Middle frontal gyrus (tissue), 1 donor: ENCODE measurements around the gene SFTA2.
A peak's percentile ranks its signal among the peaks of the same experiment; 100 is the strongest.
"Not testable (repeated sequence)": the region's sequence is repeated elsewhere in the genome, so short reads cannot be mapped to it uniquely, and the experiment has no call there.

Experiments
- DNase-seq: peaks from one replicate; pipeline ENCODE4 v3.0.0-alpha.2; 2015; ENCODE audit warnings: low spot score; ENCODE audit errors: extremely low spot score

The SFTA2 gene

DNA sequence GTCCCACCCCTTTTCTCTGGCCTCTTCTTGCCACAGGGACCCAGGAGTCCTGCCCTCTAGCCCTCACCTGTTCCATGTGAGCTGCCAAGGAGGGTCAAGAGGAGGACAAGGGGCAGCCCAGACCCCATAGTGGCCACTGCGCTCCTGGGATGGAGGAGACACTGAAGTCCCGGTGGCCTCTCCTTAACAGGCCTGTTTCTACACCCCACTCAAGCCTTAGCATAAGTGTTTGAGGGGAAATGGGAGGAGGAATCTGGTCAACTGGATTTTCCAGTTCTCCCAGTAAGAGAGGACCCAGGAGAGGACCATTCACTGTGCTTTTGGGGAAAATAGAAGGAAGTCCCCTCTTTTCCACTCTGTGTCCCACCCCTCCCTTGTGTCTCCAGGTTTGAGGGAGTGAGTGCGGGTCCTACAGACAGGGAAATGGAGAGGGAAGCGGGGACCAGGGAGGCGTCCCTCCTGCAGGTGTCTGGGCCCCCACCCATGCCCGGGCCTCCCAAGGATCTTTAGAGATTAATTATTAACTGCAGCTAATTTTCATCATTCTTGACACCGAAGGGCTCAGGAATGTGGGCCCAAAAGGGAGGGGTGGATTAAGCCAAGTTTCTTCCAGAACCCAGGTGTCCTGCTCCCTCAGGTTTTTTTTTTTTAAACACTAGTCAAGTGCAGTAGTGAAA lies at the start of gene SFTA2:
Gene SFTA2 (minus strand): TSS at position 202 of the 677 bp plus-strand sequence. CDS start 74 bp downstream, at position 128.
- DNase-seq = no peak

DNA sequence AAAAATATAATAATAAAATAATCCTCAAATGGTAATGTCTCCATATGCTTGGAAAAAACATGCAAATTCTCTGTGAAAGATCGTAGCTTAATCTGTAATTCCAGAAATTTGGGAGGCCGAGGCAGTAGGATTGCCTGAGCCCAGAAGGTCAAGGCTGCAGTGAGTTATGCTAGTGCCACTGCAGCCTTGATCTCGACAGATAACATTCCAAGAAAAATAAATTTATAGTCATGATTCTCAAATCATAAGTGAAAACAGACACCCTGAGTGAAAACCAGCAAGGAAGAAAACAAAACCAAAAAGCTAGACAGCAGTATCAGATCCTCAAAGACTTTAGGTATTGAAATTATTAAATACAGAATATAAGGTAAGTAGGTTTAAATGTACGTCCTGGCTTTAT lies 47.7 kb upstream of the SFTA2 start:
- DNase-seq = no peak

DNA sequence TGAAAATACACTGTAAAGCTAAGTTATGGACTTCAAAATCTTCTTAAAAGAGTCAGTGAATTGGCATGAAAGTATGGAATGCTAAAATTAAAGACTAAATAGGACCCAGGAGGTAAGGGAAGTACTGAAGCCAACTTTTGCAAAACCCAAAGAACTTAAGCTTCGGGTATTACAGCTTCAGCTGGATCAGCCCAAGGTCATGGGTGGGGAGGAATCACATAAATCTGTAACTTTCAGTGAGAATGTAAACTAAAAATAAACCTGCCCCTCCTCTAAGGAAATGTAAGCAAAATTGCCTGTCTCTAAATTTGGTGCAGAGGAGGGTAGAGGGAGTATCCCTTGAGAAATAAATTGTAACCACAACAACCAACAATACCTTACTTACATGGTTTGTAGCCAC lies 47.2 kb upstream of the SFTA2 start:
- no peak for DNase-seq

DNA sequence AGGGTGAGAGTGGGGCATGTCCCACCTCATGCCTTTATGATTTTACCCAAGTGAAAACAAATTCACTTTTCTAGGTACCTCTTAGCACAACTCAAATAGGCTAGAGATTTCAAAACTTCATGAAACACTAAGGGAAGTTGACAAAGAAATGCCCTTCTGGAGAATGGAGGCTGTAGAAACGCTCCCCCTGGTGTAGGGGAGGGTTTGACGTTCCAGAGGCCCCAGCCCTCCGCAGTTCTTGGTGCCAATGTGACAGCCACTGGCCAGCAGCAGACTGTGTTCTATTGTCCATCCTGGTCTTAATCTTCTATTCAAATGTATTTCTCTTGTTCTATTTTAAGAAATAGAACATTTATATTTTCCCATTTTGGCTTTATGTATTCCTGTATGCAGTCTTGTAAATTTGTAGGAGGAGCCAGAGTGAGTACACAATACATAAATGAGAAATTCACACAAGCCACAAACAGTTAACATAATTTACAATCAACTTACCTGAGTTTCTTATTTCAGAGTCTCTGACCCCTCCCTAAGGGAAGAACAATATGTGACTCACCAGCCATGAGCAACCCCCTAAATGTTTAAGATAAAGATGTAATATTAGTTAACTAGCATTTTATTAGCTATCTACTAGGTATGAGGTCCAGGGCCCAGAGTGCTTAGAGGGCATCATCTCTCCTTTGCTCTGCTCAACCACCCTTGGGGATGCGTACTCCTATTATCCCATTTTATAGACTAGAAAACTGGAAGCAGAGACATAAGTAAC lies 42.7 kb upstream of the SFTA2 start:
- no peak for DNase-seq

DNA sequence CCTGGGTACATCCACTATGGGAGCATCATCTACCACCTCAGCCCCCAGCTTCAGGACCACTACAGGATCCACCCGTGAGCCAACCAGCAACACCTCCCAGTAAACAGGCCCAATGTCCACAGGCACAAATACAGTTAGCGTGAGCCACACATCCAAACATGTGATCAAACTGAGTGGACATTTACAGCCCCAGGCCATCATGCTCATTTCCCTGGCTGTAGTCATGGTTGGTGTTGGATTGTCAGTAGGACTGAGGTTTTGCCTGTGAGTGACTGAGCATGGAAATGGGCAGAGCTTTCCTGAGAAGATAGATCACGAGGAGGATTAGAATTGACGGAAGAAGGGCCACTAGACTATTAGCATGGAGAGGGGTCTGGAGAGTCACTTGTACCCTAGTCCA lies 40.8 kb upstream of the SFTA2 start:
- DNase-seq = no peak

DNA sequence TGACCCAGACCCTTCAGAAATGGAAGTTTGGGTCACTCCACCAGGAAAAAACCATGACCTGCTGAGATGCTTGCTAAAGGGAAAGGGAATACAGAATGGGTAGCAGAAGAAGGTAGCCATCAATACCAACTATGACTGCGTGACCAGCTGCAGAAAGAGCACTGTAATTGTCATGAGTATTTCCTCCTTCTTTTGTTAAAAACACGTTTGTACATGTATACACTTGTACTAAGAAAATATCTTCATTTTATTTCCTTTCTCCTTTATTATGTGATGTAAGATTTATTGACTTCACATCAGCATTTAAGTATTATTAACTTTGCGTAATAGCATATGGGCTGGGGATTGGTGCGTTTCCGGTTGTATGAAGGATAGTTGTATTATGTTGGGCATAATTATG lies 39.0 kb upstream of the SFTA2 start:
- no peak for DNase-seq

DNA sequence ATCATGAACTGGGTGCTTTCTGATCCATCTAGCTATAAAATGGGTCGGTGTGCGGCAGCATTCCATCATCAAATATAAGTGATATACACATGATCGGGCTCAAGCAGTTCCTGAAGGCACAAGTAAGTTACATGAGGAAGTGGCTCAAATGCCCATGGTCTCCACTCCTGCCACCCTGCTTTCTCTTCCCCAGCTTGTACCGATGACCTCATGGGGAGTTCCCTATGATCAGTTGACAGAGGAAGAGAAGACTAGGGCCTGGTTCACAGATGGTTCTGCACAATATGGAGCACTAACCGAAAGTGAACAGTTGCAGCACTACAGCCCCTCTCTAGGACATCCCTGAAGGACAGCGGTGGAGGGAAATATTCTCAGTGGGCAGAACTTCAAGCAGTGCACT lies 37.2 kb upstream of the SFTA2 start:
- DNase-seq = not testable (repeated sequence)

DNA sequence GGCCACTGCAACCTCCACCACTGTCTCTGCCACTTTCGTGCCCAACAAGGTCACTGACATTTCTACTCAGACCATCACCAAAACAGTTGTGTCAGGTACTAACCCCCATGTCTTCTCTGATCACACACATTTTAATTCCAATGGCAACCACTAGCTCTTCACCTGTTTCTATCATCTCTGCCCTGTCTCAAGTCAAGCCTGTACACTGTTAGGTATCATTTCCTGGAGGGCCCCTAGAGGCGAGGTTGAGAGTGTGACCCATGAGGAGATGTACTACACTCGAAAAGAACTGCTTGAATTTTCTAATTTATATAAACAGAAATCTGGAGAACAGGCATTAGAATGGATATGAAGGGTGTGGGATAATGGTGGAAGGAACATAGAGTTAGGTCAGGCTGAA lies 34.2 kb upstream of the SFTA2 start:
- DNase-seq = no peak

DNA sequence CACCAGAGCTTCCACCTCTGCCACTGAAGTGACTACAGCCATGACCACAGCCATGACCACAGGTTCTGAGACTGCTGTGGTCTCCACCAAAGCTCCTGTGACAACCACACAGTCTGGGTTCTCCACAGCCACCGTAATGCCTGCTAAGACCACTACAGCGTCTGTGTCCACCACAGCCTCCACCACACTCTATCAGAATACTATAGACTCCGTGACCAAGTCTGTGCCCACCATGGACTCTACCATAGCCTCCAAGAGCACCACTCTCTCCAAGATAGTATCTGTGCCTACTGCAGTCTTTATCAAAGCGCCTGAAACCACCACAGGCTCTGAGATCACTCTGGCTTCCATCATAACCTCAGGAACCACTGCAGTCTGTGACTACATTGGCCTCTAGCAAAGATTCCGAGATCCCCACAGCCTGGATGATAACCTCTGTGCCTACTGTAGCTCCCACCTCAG lies 33.2 kb upstream of the SFTA2 start:
- DNase-seq = no peak

DNA sequence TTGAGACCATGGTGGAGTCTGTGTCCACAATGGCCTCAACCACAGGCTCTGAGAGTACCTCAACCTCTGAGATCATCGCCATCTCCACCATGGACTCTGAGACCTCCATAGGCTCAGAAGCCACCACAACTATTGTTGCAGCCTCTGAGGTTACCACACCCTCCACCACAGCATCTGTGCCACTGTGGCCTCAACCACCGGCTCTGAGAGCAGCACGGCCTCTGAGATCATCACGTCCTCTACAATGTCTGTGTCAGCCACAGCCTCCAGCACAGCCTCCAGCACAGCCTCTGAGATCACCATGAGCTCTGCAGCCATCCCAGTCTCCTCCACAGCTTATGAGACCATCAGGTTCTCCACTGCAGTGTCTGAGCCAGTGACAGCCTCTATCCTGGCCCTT lies 32.1 kb upstream of the SFTA2 start:
- no peak for DNase-seq

DNA sequence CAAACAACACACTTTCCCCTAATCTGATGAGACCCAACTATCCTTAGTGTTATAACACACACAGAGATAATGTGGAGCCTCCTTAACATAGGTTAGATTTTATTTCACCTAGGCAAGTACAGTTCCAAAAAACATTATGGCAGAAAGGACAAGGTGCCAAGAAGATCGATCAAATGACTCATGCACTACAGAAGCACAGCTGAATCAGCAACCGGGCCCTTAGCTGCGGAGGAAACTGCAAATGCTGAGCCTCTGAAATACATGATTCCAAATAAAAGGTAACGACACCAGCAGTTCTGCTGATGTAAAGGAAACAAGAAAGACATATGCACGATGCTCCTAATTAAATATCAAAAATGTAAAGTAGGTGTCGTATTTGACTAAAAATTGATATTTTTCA lies 31.7 kb upstream of the SFTA2 start:
- DNase-seq = no peak

DNA sequence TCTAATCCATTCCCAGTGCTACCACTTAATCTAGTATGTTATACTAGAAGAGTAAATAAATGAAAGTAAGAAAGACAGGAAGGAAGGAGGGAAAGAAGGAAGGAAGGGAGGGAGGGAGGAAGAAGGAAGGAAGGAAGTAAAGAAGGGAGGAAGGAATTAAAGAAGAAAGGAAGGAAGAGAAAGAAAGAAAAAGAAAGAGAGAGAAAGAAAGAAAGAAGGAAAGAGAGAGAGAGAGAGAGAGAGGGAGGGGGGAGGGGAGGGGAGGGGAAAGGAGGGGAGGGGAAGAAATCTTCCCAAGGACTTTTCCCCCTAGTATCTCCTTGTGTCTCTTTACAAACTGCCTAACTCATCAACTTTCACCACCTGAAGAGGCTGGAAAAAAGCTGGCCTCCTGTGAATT lies 30.7 kb upstream of the SFTA2 start:
- no peak for DNase-seq

DNA sequence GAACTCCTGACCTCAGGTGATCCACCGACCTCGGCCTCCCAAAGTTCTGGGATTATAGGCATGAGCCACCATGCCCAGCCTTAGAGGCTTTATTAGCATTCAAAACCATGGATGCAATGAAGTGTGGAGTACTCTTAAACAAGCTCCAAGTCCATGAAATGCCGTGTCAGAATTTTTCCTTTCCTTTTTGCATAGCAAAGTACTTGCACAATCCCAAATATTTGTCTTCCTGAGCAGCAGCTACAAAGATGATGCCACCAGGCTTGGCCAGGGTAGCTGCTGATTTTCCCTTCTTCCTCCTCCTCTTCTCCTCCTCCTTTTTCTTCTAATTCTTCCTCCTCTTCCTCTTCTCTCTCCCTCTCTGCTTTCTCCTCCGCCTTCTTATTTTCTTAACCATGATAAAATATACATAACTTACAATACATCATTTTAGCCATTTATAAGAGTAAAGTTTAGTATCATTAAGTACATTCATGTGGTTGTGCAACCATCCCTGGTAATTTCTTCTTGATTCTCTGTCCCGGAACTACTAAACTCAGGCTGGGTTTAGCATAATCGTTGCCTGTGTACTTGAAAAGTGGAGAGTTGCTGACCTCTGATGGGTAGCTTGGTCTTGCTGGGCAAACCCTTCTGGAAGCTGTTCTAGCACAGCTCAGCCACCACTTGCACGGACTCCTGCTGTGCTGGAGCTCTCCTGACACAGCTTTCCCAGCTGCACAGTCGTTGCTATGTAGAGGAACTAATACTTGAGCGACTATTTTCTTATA lies 29.1 kb upstream of the SFTA2 start:
- no peak for DNase-seq

DNA sequence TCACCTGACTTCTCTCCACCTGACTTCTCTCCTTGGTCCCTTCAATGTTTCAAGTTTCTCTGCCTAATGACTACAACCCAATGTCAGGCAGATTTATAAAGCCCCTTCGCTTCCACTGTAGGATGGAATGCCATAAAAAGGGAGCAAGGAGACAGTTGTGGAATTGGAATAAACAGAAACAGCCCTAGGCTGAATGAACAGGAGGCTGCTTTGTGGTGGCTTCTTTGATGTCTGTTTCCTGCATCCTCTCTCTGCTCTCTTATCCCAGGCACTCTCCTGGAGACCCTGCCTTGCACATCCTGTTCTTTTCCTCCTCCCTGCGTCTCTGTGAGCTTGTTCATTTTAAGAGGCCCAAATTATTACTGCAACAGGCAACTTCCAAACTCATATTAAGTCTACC lies 25.7 kb upstream of the SFTA2 start:
- DNase-seq = no peak

DNA sequence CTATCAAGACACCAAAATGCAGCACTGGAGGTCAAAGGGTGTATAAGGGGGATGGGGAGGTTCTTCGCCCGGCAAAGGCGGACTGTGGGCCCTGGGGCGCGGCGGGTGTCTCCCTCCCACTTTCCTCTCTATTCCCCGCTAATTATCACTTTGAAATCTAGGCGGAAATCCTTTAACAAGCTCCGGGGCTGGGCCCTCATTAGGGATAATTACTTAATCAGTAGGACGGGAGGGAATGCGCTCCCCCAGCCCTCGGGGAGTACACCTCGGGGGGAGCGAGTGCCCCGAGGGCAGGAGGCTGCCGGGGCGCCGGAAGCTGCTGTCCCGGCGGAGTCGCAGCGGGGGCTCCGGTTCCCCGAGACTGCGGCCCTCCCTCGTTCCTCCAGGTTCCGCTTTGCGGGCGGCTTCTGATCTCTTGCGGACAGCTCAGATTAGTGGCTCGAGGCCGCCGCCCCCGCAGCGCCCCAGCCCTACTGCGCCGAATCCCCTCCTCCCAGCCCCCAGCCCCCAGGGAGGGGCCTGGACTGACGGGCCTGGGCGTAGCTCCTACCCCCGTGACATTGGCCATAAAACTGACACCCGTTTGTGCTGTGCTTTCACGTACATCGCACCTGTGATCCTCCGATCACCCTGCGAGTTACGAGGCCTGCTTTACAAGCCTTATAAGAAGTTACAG lies 23.5 kb upstream of the SFTA2 start:
- peak; percentile 24 for DNase-seq

DNA sequence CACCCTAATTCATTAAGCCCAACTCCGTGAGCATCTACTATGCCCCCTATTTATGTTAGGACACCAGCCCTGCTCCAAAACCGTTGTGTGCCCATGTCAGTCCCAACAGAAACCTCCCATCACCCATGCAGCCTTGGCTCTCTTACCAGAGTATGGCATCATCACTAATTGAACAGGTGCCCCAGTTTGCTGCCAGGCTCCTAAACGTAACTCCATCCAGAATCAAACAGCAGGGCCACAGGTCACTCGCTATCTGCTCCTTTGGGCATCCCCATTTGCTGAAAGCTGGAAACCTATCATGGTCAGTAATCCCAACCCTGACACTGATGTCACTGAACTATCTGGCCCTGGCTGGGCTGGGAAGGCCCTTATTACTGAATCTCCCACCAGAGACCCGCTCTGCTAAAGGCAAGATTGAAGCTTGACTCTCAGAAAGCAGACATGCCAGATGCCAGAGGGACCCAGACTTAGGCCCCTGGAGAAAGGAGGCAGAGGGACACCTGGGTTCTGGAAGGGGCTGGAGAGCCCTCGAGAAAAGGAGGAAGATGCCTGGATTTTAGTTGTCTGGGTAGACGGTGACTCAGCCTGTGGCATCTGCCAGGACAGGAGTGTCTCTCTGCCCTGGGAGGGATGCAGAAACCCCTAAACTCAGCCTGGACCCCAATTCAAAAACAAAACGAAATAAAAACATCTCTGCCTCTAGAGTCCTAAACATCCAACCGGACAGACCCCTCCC lies 22.8 kb upstream of the SFTA2 start:
- no peak for DNase-seq

DNA sequence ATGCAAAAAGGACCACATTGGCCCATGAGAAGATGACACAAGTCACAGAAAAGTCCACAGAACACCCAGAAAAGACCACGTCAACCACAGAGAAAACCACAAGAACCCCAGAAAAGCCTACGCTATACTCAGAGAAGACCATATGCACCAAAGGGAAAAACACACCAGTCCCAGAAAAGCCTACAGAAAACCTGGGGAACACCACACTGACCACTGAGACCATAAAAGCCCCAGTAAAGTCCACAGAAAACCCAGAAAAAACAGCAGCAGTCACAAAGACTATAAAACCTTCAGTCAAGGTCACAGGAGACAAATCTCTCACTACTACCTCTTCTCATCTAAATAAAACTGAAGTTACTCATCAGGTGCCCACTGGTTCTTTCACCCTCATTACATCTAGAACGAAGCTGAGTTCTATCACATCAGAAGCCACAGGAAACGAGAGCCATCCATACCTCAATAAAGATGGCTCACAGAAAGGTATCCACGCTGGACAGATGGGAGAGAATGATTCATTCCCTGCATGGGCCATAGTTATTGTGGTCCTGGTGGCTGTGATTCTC lies 20.0 kb upstream of the SFTA2 start:
- no peak for DNase-seq

DNA sequence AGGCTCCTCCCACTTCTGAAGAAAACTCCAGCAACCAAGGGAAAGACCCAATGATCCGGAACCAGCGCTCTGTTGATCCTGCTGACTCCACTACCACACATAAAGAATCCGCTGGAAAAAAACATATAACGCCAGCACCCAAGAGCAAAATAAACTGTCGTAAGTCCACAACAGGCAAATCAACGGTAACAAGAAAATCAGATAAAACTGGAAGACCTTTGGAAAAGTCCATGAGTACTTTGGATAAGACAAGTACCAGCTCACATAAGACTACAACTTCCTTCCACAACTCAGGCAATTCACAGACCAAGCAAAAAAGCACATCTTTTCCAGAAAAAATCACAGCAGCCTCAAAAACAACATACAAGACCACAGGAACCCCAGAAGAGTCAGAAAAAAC lies 16.8 kb upstream of the SFTA2 start:
- no peak for DNase-seq

DNA sequence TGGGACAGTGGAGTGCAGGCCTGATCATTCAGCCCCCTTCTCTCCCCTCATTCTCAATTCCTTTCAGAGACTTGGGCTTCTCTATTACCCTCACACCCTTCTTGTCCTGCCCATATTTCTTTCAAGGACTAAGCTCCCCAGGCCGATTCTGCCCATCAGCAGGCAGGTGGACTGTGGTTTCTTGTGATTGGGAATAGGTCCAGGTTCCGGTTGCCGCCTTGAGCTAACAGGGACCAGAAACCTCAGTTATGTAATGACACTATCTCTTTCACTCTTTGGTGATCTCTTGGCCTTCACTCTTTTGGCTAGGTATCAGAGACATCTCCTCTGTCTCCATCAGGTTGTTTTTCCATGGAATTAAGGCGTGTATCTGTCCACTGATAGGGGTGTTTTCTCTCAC lies 15.3 kb upstream of the SFTA2 start:
- no peak for DNase-seq

DNA sequence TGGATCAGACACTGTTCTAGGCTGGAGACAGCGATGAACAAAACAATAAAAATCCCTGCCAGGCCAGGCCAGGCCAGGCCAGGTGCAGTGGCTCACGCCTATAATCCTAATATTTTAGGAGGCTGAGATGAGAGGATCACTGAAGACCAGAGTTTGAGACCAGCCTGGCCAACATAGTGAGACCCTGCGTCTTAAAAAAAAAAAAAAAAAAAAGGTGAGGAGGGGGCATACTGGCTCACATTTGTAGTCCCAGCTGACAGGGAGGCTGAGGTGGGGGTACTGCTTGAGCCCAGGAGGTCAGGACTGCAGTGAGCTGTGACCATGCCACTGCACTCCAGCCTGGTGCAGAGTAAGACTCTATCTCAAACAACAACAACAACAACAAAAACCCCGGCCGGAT lies 13.3 kb upstream of the SFTA2 start:
- DNase-seq = no peak

DNA sequence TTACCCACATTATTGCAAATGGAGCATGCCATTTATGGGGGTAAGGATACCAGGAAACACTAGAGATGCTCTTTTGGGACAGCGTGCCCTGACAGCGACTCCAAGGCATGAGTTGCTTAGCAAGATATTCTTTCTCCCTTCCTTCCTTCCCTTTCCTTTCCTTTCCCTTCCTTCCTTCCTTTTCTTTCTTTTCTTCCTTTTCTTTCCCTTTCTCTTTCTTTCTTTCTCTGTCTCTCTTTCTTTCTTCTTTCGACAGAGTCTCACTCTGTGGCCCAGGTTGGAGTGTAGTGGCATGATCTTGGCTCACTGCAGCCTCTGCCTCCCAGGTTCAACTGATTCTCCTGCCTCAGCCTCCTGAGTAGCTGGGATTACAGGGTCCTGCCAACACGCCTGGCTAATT lies 12.1 kb upstream of the SFTA2 start:
- DNase-seq = no peak
